ENCODE results near the gene HMGB3.

Gene HMGB3

GRCh38 chrX:150935467-150935866, 47.7 kb upstream of the HMGB3 start:
- Histone ChIP-seq H4K20me1 (ENCODE audit: low read depth, low read length) (no peaks in the 10 kb centered on the region), H3K36me3 (ENCODE audit: low read length) (no peaks in the 10 kb centered on the region), H3K9ac (ENCODE audit: low read length) (no peak overlapping the region), H3K9me2 (replicated peaks; ENCODE audit: insufficient read depth, low read length) (no peaks in the 10 kb centered on the region), H3F3A (ENCODE audit: insufficient read depth) (no peaks in the 10 kb centered on the region), H3K9me3 (ENCODE audit: insufficient read depth, low read length) (no peaks in the 10 kb centered on the region), H3K79me2 (ENCODE audit: insufficient read depth, low read length) (no peaks in the 10 kb centered on the region), H3K4me2 (ENCODE audit: low read depth, low read length, poor library complexity, severe bottlenecking) (no peak overlapping the region), H3K4me3 (ENCODE audit: insufficient read depth, low read length, poor library complexity, severe bottlenecking) (no peak overlapping the region), H2AFZ (ENCODE audit: low read depth, low read length, severe bottlenecking) (no peak overlapping the region), H3K27ac (ENCODE audit: low read depth, low read length) (no peak overlapping the region), H3K27me3 (ENCODE audit: low read length) (no peaks in the 10 kb centered on the region)
- TF ChIP-seq, protein P1, sequence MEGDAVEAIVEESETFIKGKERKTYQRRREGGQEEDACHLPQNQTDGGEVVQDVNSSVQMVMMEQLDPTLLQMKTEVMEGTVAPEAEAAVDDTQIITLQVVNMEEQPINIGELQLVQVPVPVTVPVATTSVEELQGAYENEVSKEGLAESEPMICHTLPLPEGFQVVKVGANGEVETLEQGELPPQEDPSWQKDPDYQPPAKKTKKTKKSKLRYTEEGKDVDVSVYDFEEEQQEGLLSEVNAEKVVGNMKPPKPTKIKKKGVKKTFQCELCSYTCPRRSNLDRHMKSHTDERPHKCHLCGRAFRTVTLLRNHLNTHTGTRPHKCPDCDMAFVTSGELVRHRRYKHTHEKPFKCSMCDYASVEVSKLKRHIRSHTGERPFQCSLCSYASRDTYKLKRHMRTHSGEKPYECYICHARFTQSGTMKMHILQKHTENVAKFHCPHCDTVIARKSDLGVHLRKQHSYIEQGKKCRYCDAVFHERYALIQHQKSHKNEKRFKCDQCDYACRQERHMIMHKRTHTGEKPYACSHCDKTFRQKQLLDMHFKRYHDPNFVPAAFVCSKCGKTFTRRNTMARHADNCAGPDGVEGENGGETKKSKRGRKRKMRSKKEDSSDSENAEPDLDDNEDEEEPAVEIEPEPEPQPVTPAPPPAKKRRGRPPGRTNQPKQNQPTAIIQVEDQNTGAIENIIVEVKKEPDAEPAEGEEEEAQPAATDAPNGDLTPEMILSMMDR (IDR thresholded peaks at IDR 0.05; ENCODE audit: insufficient read depth, low read length, poor library complexity, severe bottlenecking) = no peak
- no peak for TF ChIP-seq EZH2phosphoT487 (conservative IDR thresholded peaks at IDR 0.05; ENCODE audit: low read length)

GRCh38 chrX:150936556-150936955, 46.6 kb upstream of the HMGB3 start:
- no peaks in the 10 kb centered on the region for H3K36me3 ChIP-seq (ENCODE audit: low read length)

DNA sequence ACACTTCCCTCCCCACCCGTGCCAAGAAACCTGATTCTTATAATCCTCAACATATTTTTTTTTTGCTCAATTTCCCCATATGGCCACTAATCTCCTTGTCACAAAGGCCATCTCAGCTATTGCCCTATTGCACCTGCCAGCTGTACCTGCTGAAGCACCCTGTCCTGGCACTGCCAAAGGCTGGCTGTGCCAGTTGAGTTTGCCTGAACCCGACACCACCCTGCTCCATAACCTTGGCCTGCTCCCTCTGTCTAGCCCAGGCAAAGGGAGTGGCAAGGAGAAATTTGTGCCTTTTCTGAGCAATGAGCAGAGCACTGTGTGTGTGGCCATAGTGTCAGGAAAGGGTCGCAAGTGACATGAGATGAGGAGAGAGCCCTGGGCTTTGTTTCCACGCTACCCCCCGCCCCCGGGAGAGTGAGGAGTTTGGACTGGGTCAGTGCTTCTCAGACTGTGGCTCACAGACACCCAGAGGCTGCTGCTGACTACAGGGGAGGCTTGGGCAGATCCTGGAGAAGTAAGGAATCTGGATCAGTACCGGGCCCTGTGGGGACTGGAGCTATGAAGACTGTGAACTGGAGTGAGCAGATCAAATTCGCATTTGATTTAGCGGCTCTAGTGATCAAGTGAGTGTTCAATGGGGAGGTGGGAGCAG, 42.2 kb upstream of the HMGB3 start:
- H3K4me3 ChIP-seq (ENCODE audit: insufficient read depth, low read length, poor library complexity, severe bottlenecking) = no peak overlapping the region
- H3F3A ChIP-seq (ENCODE audit: insufficient read depth) = no peaks in the 10 kb centered on the region
- H3K9ac ChIP-seq (ENCODE audit: low read length) = no peak overlapping the region
- no peak overlapping the region for H2AFZ ChIP-seq (ENCODE audit: low read depth, low read length, severe bottlenecking)
- TF ChIP-seq EZH2phosphoT487 (conservative IDR thresholded peaks at IDR 0.05; ENCODE audit: low read length) = no peak
- TF ChIP-seq, protein P1 (IDR thresholded peaks at IDR 0.05; ENCODE audit: insufficient read depth, low read length, poor library complexity, severe bottlenecking) = no peak
- H3K36me3 ChIP-seq (ENCODE audit: low read length) = no peaks in the 10 kb centered on the region
- H3K27ac ChIP-seq (ENCODE audit: low read depth, low read length) = no peak overlapping the region
- no peaks in the 10 kb centered on the region for H3K79me2 ChIP-seq (ENCODE audit: insufficient read depth, low read length)
- H3K4me2 ChIP-seq (ENCODE audit: low read depth, low read length, poor library complexity, severe bottlenecking) = no peak overlapping the region
- no peaks in the 10 kb centered on the region for H3K9me3 ChIP-seq (ENCODE audit: insufficient read depth, low read length)
- H3K27me3 ChIP-seq (ENCODE audit: low read length) = no peaks in the 10 kb centered on the region
- no peaks in the 10 kb centered on the region for H3K9me2 ChIP-seq (replicated peaks; ENCODE audit: insufficient read depth, low read length)
- no peaks in the 10 kb centered on the region for H4K20me1 ChIP-seq (ENCODE audit: low read depth, low read length)

More at GRCh38 chrX:150936556-150936955, 46.6 kb upstream of the HMGB3 start:
- Histone ChIP-seq H4K20me1 (ENCODE audit: low read depth, low read length) (no peaks in the 10 kb centered on the region), H3K9me3 (ENCODE audit: insufficient read depth, low read length) (no peaks in the 10 kb centered on the region), H3K9me2 (replicated peaks; ENCODE audit: insufficient read depth, low read length) (no peaks in the 10 kb centered on the region), H2AFZ (ENCODE audit: low read depth, low read length, severe bottlenecking) (no peak overlapping the region), H3K4me2 (ENCODE audit: low read depth, low read length, poor library complexity, severe bottlenecking) (no peak overlapping the region), H3K27me3 (ENCODE audit: low read length) (no peaks in the 10 kb centered on the region), H3K79me2 (ENCODE audit: insufficient read depth, low read length) (no peaks in the 10 kb centered on the region), H3F3A (ENCODE audit: insufficient read depth) (no peaks in the 10 kb centered on the region), H3K9ac (ENCODE audit: low read length) (no peak overlapping the region), H3K4me3 (ENCODE audit: insufficient read depth, low read length, poor library complexity, severe bottlenecking) (no peak overlapping the region), H3K27ac (ENCODE audit: low read depth, low read length) (no peak overlapping the region)
- TF ChIP-seq EZH2phosphoT487 (conservative IDR thresholded peaks at IDR 0.05; ENCODE audit: low read length) = no peak
- TF ChIP-seq, protein P1 (IDR thresholded peaks at IDR 0.05; ENCODE audit: insufficient read depth, low read length, poor library complexity, severe bottlenecking) = no peak
